Astrocyte of the hippocampus (primary cell): ENCODE data around the gene CCT4.
"Not testable (repeated sequence)": the region's sequence is repeated elsewhere in the genome, so short reads cannot be mapped to it uniquely, and the experiment has no call there.

ENCODE experiments used
- DNase-seq: peaks from one replicate; pipeline ENCODE4 v3.0.0; 2011; ENCODE audit warnings: low read depth, low spot score

CCT4 gene

GRCh38 chr2:61879351-61879750 is 9.1 kb downstream of the CCT4 start:
- not testable (repeated sequence) for DNase-seq

GRCh38 chr2:61878761-61879160 is 9.7 kb downstream of the CCT4 start:
- no peak for DNase-seq

- no peak for DNase-seq
Measured at GRCh38 chr2:61877571-61878245, 10.7 kb downstream of the CCT4 start.

- no peak for DNase-seq
Measured at GRCh38 chr2:61876400-61876799, 12.1 kb downstream of the CCT4 start.

GRCh38 chr2:61866482-61867089 is 21.9 kb downstream of the CCT4 start:
- DNase-seq, result not testable (repeated sequence)

- DNase-seq, result no peak
Measured at GRCh38 chr2:61862085-61862484, 26.4 kb downstream of the CCT4 start.

GRCh38 chr2:61857224-61857623 is 31.2 kb downstream of the CCT4 start:
- DNase-seq, result no peak

- DNase-seq, result no peak
Measured at GRCh38 chr2:61855318-61855613, 33.2 kb downstream of the CCT4 start.

GRCh38 chr2:61854564-61855317 is 33.7 kb downstream of the CCT4 start:
- peak; percentile 97 for DNase-seq

- DNase-seq, result peak; percentile 96
Measured at GRCh38 chr2:61853847-61854563, 34.5 kb downstream of the CCT4 start, which contains the start of gene FAM161A. TSS of gene FAM161A (minus strand) at chr2:61854060. CDS start at chr2:61854041, 19 bp downstream.

- peak; percentile 4 for DNase-seq
Measured at GRCh38 chr2:61853086-61853846, 35.2 kb downstream of the CCT4 start.

- DNase-seq, result not testable (repeated sequence)
Measured at GRCh38 chr2:61851270-61851669, 37.2 kb downstream of the CCT4 start.

- no peak for DNase-seq
Measured at GRCh38 chr2:61845320-61845719, 43.1 kb downstream of the CCT4 start.

- no peak for DNase-seq
Measured at GRCh38 chr2:61841286-61841685, 47.2 kb downstream of the CCT4 start.

- DNase-seq, result no peak
Measured at GRCh38 chr2:61834893-61835292, 53.6 kb downstream of the CCT4 start.

- DNase-seq, result no peak
Measured at GRCh38 chr2:61833971-61834370, 54.5 kb downstream of the CCT4 start.

- DNase-seq, result no peak
Measured at GRCh38 chr2:61832183-61832841, 56.1 kb downstream of the CCT4 start.

GRCh38 chr2:61822255-61822654 is 66.2 kb downstream of the CCT4 start:
- DNase-seq, result no peak
